Gastrocnemius medialis (tissue), 4 donors: Measurements from ENCODE around the gene CDO1. TPM values are rescaled to one million over a fixed set of nuclear protein-coding genes. Genes with fewer than 3 reads are reported as not detected.

ENCODE experiments used
- ATAC-seq, 2 donors: fragments of 150-250 bp; one replicate each; pipeline ENCODE4 v1.9.1; 2016
- DNase-seq, 2 donors: peaks; one replicate each; pipeline ENCODE4 v3.0.0-alpha.2; 2019
- H3K27ac ChIP-seq, 4 donors: fragments of 200-600 bp; sonication (generic); 1 replicate in 1 of 4; 2 replicates in 3 of 4; pipeline ENCODE4 v1.5.1; 2016 to 2018; ENCODE audit warnings: mild to moderate bottlenecking in 2 of 4, moderate library complexity in 1 of 4
- H3K27me3 ChIP-seq, 3 donors: fragments of 200-600 bp; sonication (generic) in 2 of 3; 1 replicate in 1 of 3; 2 replicates in 2 of 3; pipeline versions ENCODE4 v1.5.1 to v1.6.0; 2016 to 2019; ENCODE audit warnings: mild to moderate bottlenecking in 1 of 3, moderate library complexity in 1 of 3
- H3K36me3 ChIP-seq, 2 donors: fragments of 200-600 bp; sonication (generic) in 1 of 2; one replicate each; pipeline ENCODE4 v1.5.1; 2017 to 2018
- H3K4me1 ChIP-seq, 2 donors: fragments of 200-600 bp; sonication (generic) in 1 of 2; one replicate each; pipeline ENCODE4 v1.5.1; 2016 to 2017; ENCODE audit warnings: mild to moderate bottlenecking in 2 of 2
- H3K4me3 ChIP-seq, 4 donors: fragments of 200-600 bp; sonication (generic) in 3 of 4; 1 replicate in 1 of 4; 2 replicates in 3 of 4; pipeline ENCODE4 v1.5.1; 2016 to 2019; ENCODE audit warnings: mild to moderate bottlenecking in 2 of 4
- H3K9me3 ChIP-seq, 3 donors: fragments of 200-600 bp; sonication (generic) in 2 of 3; 1 replicate in 1 of 3; 2 replicates in 2 of 3; pipeline ENCODE4 v1.5.1; 2016 to 2019
- CTCF ChIP-seq, 5 experiments: fragments of 450-650 bp in 3 of 5; fragments of 200-600 bp in 2 of 5; sonication (generic) in 2 of 5; IDR thresholded peaks in 4 of 5; conservative IDR thresholded peaks in 1 of 5; 1 replicate in 4 of 5; 2 replicates in 1 of 5; pipeline ENCODE4 v1.5.1; 2016 to 2019; ENCODE audit warnings: antibody characterized with exemption in 5 of 5, mild to moderate bottlenecking in 3 of 5, moderate library complexity in 3 of 5
- POLR2A ChIP-seq, 2 donors: fragments of 450-650 bp; IDR thresholded peaks; one replicate each; pipeline ENCODE4 v1.6.1; 2017; ENCODE audit warnings: antibody characterized with exemption in 2 of 2, mild to moderate bottlenecking in 2 of 2, moderate library complexity in 2 of 2
- in situ Hi-C, 4 donors: fragments of 200-750 bp; cut with MboI; loops; one replicate each; pipeline versions ENCODE4 v1.15.0 to v1.8.0; 2017; ENCODE audit warnings: low sequenced_read_pairs in 4 of 4
- intact Hi-C: fragments of 100-400 bp; cut with DNase I; formaldehyde crosslinking; loops from one replicate; pipeline ENCODE4 v1.15.1; 2023; ENCODE audit warnings: low total_unique reads
- total RNA-seq, 4 donors: library from RNA; depleted of rRNA; stranded (reverse); fragments of >200 nt; gene quantifications; one replicate each; pipeline versions ENCODE4 v1.1.0 to v1.2.3, GENCODE V29; 2016

Gene CDO1
- total RNA-seq, 4 donors from 2014 or later: 21.6 to 28.4 (median 23.7) TPM

GRCh38 chr5:115795700-115796099 is 20.8 kb downstream of the CDO1 start:
- H3K4me1 ChIP-seq: no peaks in the 10 kb centered on the region
- intact Hi-C loops (no loop called here), in situ Hi-C loops (no loop called here)
- no peaks in the 10 kb centered on the region for H3K9me3 ChIP-seq
- H3K4me3 ChIP-seq: no peak overlapping the region
- H3K27ac ChIP-seq: no peak overlapping the region
- no peak for ATAC-seq
- no peaks in the 10 kb centered on the region for H3K36me3 ChIP-seq
- DNase-seq: no peak
- no peaks in the 10 kb centered on the region for H3K27me3 ChIP-seq
- TF ChIP-seq POLR2A (IDR thresholded peaks at IDR 0.05): no peak
- TF ChIP-seq CTCF (IDR thresholded peaks at IDR 0.05 in 4 of 5, conservative IDR thresholded peaks at IDR 0.05 in 1 of 5): no peak

- Histone ChIP-seq H3K9me3 (no peaks in the 10 kb centered on the region), H3K27me3 (peaks cover 0 to 3% (median 0%) of the 10 kb centered on the region in 3 donors), H3K4me1 (no peaks in the 10 kb centered on the region), H3K4me3 (no peak overlapping the region), H3K27ac (no peak overlapping the region), H3K36me3 (no peaks in the 10 kb centered on the region)
- TF ChIP-seq CTCF (IDR thresholded peaks at IDR 0.05 in 4 of 5, conservative IDR thresholded peaks at IDR 0.05 in 1 of 5) (no peak), POLR2A (IDR thresholded peaks at IDR 0.05) (no peak)
- no peak for DNase-seq
- in situ Hi-C loops (no loop called here), intact Hi-C loops (no loop called here)
- ATAC-seq: no peak
These were observed 28.0 kb downstream of the CDO1 start for GRCh38 chr5:115788440-115788839.

- TF ChIP-seq POLR2A (IDR thresholded peaks at IDR 0.05) (no peak), CTCF (IDR thresholded peaks at IDR 0.05 in 4 of 5, conservative IDR thresholded peaks at IDR 0.05 in 1 of 5) (no peak)
- Histone ChIP-seq H3K9me3 (no peaks in the 10 kb centered on the region), H3K27ac (no peak overlapping the region), H3K4me1 (no peaks in the 10 kb centered on the region), H3K36me3 (no peaks in the 10 kb centered on the region), H3K4me3 (no peak overlapping the region), H3K27me3 (peaks cover 0 to 3% (median 0%) of the 10 kb centered on the region in 3 donors)
- no peak for DNase-seq
- intact Hi-C loops (no loop called here), in situ Hi-C loops (no loop called here)
- no peak for ATAC-seq
These were observed 29.0 kb downstream of the CDO1 start for GRCh38 chr5:115787426-115787825.

- ATAC-seq (no peak), DNase-seq (no peak)
- no peak overlapping the region for H3K27ac ChIP-seq
- H3K27me3 ChIP-seq: peaks cover 0 to 3% (median 0%) of the 10 kb centered on the region in 3 donors
- in situ Hi-C loops: no loop called here
- no peaks in the 10 kb centered on the region for H3K36me3 ChIP-seq
- intact Hi-C loops: no loop called here
- no peak for TF ChIP-seq CTCF (IDR thresholded peaks at IDR 0.05 in 4 of 5, conservative IDR thresholded peaks at IDR 0.05 in 1 of 5)
- no peak for TF ChIP-seq POLR2A (IDR thresholded peaks at IDR 0.05)
- no peak overlapping the region for H3K4me3 ChIP-seq
- H3K9me3 ChIP-seq: no peaks in the 10 kb centered on the region
- H3K4me1 ChIP-seq: no peaks in the 10 kb centered on the region
These were observed 30.9 kb downstream of the CDO1 start for GRCh38 chr5:115785381-115786065.

- ATAC-seq: no peak
- no peak for DNase-seq
- Histone ChIP-seq H3K4me3 (no peak overlapping the region), H3K27me3 (no peaks in the 10 kb centered on the region), H3K4me1 (no peaks in the 10 kb centered on the region), H3K27ac (no peak overlapping the region), H3K9me3 (no peaks in the 10 kb centered on the region), H3K36me3 (no peaks in the 10 kb centered on the region)
- TF ChIP-seq CTCF (IDR thresholded peaks at IDR 0.05 in 4 of 5, conservative IDR thresholded peaks at IDR 0.05 in 1 of 5) (no peak), POLR2A (IDR thresholded peaks at IDR 0.05) (no peak)
- in situ Hi-C loops (no loop called here), intact Hi-C loops (no loop called here)
These were observed 38.0 kb downstream of the CDO1 start for GRCh38 chr5:115778417-115778816.
